HG03045 (cell line): Measurements from ENCODE around the gene TRIO.

Source experiments
- ATAC-seq: cut with Tn5 transposase; IDR thresholded peaks from one replicate; pipeline ENCODE4 v1.9.1; 2021; ENCODE audit warnings: mild to moderate bottlenecking, moderate library complexity; ENCODE audit not compliant: unreplicated experiment

Gene TRIO

GRCh38 chr5:14281746-14282181, 138.6 kb downstream of the TRIO start:
- ATAC-seq, result no peak

GRCh38 chr5:14283139-14283538, 140.0 kb downstream of the TRIO start:
- ATAC-seq, result no peak

- no peak for ATAC-seq
These were observed 141.4 kb downstream of the TRIO start for GRCh38 chr5:14284392-14285148.

GRCh38 chr5:14286007-14286406, 142.9 kb downstream of the TRIO start:
- no peak for ATAC-seq

GRCh38 chr5:14286574-14287421, 143.7 kb downstream of the TRIO start:
- peak; percentile 76 for ATAC-seq

- no peak for ATAC-seq
These were observed 149.9 kb downstream of the TRIO start for GRCh38 chr5:14292766-14293658.

GRCh38 chr5:14295610-14296009, 152.5 kb downstream of the TRIO start:
- ATAC-seq, result no peak

GRCh38 chr5:14296533-14297331, 153.6 kb downstream of the TRIO start:
- ATAC-seq, result no peak

- no peak for ATAC-seq
These were observed 154.6 kb downstream of the TRIO start for GRCh38 chr5:14297697-14298096.

GRCh38 chr5:14298126-14298847, 155.1 kb downstream of the TRIO start:
- no peak for ATAC-seq

GRCh38 chr5:14299666-14300065, 156.5 kb downstream of the TRIO start:
- no peak for ATAC-seq

GRCh38 chr5:14301186-14301585, 158.0 kb downstream of the TRIO start:
- ATAC-seq, result no peak

GRCh38 chr5:14302330-14302729, 159.2 kb downstream of the TRIO start:
- ATAC-seq, result no peak

GRCh38 chr5:14305045-14305444, 161.9 kb downstream of the TRIO start:
- no peak for ATAC-seq

- no peak for ATAC-seq
These were observed 163.2 kb downstream of the TRIO start for GRCh38 chr5:14306329-14306815.

GRCh38 chr5:14308384-14309154, 165.4 kb downstream of the TRIO start:
- ATAC-seq, result no peak

GRCh38 chr5:14309199-14309598, 166.1 kb downstream of the TRIO start:
- ATAC-seq, result no peak

- ATAC-seq, result no peak
These were observed 166.9 kb downstream of the TRIO start for GRCh38 chr5:14309878-14310531.
